Lower lobe of right lung (tissue), 2 donors: ENCODE measurements around the gene GRID1. TPM values are rescaled to one million over a fixed set of nuclear protein-coding genes. Genes with fewer than 3 reads are reported as not detected.

Experiments used
- ATAC-seq, 2 donors: fragments of 200-7000 bp; cut with Tn5 transposase; one replicate each; pipeline ENCODE4 v1.9.1; 2020 to 2022; ENCODE audit warnings: mild to moderate bottlenecking in 2 of 2, moderate library complexity in 2 of 2
- DNase-seq: peaks from one replicate; pipeline ENCODE4 v3.0.0-alpha.2; 2020
- H3K27ac ChIP-seq: fragments of 200-600 bp; one replicate; pipeline ENCODE4 v1.8.0; 2022
- H3K27me3 ChIP-seq: fragments of 200-600 bp; one replicate; pipeline ENCODE4 v1.8.0; 2022; ENCODE audit warnings: low read depth
- H3K36me3 ChIP-seq: fragments of 200-600 bp; one replicate; pipeline ENCODE4 v1.8.0; 2022; ENCODE audit warnings: mild to moderate bottlenecking
- H3K4me1 ChIP-seq: fragments of 200-600 bp; one replicate; pipeline ENCODE4 v1.8.0; 2022
- H3K4me3 ChIP-seq: fragments of 200-600 bp; one replicate; pipeline ENCODE4 v1.8.0; 2022; ENCODE audit warnings: mild to moderate bottlenecking
- H3K9me3 ChIP-seq: fragments of 200-600 bp; one replicate; pipeline ENCODE4 v1.8.0; 2022
- intact Hi-C: fragments of 100-400 bp; cut with DNase I; formaldehyde crosslinking; loops from one replicate; pipeline ENCODE4 v1.11.0; 2022
- total RNA-seq: library from RNA; stranded (reverse); fragmentation: NEBNext Ultra II Directional; extraction: Animal tissue kit (Norgen Biotek cat#: 25700); gene quantifications from one replicate; pipeline ENCODE4 v1.2.1, GENCODE V29; 2021
- TF ChIP-seq, protein P1 (sequence below): fragments of 200-600 bp; IDR thresholded peaks from one replicate; pipeline ENCODE4 v1.8.0; 2022; ENCODE audit warnings: antibody characterized with exemption, mild to moderate bottlenecking
- donor health status: DM: no; HTN: yes; CAD: no; lungs with severe emphysema.

The GRID1 gene
- total RNA-seq, 1 donor from 2014 or later = 2.5 TPM

DNA sequence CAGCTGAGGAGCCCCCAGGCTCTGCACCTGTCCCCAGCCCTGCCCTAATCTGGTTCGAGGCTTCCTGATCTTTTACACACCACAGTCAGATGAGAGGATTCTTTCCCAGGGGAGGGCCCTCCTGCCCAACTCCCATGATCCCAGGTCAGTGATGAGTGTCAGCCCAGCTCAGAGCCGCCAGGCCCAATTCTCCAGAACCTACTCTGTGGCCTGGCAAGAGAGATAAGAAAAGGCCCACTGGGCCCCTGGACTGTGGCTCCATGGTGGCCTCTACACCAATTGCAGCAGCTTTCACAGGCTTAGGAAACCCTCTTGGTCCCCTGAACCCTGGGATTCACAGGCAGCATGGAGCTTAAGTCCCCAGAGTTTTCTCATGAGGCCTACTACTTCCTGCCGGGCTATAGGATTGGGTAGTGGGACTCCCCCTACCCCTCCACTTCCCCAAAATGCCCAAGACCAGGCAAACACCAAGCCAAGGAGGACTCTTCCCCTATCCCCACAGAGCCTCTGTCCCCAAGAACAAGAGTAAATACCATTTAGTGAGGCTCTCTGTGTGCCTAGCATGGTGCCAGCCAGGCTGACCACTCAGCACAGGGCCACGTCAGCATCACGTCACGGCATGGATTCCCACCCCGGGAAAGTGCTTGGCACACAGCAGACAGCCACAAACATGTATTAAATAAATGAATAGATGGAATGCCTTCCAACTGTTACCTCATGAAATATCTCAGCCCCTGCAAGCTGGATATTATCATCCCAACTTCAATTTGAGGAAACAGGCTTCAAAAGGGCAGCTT, 100.0 kb downstream of the GRID1 start:
- intact Hi-C loops = no loop called here
- peaks cover 34% of the 10 kb centered on the region for H3K27me3 ChIP-seq
- H3K36me3 ChIP-seq = no peaks in the 10 kb centered on the region
- no peak overlapping the region for H3K4me3 ChIP-seq
- peaks cover 3% of the 10 kb centered on the region for H3K9me3 ChIP-seq
- TF ChIP-seq, protein P1, sequence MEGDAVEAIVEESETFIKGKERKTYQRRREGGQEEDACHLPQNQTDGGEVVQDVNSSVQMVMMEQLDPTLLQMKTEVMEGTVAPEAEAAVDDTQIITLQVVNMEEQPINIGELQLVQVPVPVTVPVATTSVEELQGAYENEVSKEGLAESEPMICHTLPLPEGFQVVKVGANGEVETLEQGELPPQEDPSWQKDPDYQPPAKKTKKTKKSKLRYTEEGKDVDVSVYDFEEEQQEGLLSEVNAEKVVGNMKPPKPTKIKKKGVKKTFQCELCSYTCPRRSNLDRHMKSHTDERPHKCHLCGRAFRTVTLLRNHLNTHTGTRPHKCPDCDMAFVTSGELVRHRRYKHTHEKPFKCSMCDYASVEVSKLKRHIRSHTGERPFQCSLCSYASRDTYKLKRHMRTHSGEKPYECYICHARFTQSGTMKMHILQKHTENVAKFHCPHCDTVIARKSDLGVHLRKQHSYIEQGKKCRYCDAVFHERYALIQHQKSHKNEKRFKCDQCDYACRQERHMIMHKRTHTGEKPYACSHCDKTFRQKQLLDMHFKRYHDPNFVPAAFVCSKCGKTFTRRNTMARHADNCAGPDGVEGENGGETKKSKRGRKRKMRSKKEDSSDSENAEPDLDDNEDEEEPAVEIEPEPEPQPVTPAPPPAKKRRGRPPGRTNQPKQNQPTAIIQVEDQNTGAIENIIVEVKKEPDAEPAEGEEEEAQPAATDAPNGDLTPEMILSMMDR = no peak
- ATAC-seq (no peak), DNase-seq (no peak)
- peaks cover 9% of the 10 kb centered on the region for H3K4me1 ChIP-seq
- H3K27ac ChIP-seq = no peak overlapping the region

DNA sequence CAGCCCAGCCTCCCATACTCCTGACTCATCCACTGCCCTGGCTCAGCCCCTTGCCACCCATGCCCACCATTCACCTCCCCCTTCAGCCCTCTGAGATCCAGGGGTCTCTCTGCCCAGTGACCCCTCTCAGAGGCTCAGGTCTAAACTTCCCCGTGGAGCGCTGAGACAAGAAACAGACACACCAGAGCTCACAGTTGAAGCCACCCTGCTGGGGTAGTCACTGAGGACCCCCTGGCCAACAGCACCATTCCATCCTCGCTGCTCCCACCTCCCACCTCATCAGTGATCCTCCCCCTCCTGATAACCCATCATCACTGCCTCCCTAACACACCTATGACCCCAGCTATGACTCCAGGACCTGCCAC, 100.7 kb downstream of the GRID1 start:
- Histone ChIP-seq H3K9me3 (no peaks in the 10 kb centered on the region), H3K27me3 (peaks cover 34% of the 10 kb centered on the region), H3K36me3 (no peaks in the 10 kb centered on the region), H3K27ac (no peak overlapping the region), H3K4me3 (no peak overlapping the region), H3K4me1 (peaks cover 9% of the 10 kb centered on the region)
- no peak for ATAC-seq
- no peak for DNase-seq
- intact Hi-C loops = no loop called here
- TF ChIP-seq, protein P1 = no peak

DNA sequence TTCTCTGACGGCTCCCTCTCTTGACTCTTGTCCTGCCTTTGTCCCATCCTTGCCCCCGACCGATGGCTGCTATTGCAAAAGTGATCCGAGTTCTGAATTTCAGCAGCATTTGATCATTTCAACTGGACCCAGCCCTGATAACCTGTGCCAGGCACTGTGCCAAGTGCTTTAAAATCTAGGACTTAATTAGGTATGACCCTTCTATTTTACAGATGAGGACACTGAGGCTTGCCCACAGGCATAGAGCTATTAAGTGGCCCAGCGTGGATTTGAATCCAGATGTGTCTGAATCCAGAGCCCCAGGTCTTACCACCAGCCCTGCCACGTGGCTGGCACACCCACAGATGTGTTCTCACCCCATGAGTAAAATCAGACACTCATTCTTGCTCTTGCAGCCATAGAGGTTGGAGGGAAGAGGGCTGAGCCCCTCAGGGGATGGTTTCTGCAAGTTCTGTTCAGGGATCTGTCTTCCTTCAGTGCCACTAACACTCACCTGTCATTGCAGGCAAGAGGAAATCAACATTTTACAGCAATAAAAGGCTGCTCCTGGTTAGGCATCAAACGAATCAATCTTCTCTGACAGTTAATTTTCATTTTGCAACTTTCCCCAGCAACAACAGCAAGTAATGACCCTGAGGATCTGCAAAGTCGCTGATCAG, 101.2 kb downstream of the GRID1 start:
- Histone ChIP-seq H3K9me3 (no peaks in the 10 kb centered on the region), H3K27ac (no peak overlapping the region), H3K4me3 (no peak overlapping the region), H3K36me3 (no peaks in the 10 kb centered on the region), H3K4me1 (peaks cover 9% of the 10 kb centered on the region), H3K27me3 (peaks cover 34% of the 10 kb centered on the region)
- intact Hi-C loops = no loop called here
- DNase-seq (peak; percentile 13), ATAC-seq (no peak)
- TF ChIP-seq, protein P1 = no peak

DNA sequence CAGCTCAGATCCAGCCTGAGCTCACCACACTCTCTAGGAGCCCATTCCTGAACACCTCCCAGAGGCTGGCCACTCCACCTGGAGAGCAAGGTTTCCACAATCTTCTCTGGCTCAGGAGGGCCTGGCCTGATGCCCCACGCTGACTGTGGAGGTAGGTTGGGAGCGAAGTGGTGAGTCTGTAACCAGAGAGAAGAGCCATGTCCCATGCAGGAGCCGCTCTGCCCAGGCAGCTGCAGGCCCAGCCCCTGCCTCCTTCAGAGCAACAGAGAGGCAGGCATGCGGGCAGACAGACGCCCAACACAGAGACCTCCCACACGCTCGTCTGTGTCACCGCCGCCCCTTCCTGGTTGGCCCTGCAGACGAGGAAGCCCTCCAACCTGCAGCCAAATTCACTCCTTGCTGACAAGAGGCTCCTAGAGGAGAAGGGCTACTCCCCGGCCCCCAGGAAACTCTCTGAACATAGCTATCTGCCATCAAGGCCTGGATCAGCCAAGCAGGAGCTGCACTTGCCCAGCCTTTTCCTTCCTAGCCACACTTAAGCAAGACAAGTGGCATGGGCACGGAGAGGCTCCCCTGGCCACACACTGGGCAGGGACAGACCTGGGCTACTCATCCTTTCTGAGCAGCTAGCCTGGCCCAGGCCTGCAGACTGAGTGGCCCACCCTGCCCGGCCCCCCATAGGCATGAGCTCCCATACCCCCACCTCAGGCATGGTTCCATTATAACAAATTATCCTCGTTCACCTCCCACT, 101.9 kb downstream of the GRID1 start:
- Histone ChIP-seq H3K27ac (no peak overlapping the region), H3K4me3 (no peak overlapping the region), H3K27me3 (peaks cover 34% of the 10 kb centered on the region), H3K36me3 (no peaks in the 10 kb centered on the region), H3K9me3 (no peaks in the 10 kb centered on the region), H3K4me1 (peaks cover 9% of the 10 kb centered on the region)
- intact Hi-C loops = no loop called here
- ATAC-seq (peak in 1 of 2 donors; percentile 12), DNase-seq (peak; percentile 41)
- TF ChIP-seq, protein P1 = no peak

DNA sequence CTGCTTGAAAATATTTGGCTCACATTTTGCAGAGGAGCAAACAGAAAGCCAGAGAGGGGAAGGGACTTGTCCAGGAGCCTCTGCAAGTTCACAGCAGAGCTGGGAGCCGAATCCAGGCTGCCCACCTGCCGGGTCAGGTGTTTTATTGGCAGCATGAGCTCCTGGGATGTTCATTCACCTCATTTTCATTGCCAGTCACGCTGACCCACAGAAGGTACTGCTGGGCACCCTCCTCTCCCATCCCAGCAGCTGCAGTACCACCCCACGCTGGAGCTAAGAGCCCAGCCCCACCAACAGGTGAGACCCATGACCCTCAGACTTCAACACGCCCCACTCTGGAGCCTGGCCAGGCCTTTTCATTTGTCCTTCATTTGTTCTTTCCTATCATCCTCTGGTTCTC, 102.7 kb downstream of the GRID1 start:
- intact Hi-C loops = no loop called here
- no peak for ATAC-seq
- TF ChIP-seq, protein P1 = no peak
- Histone ChIP-seq H3K9me3 (no peaks in the 10 kb centered on the region), H3K4me1 (peaks cover 9% of the 10 kb centered on the region), H3K4me3 (no peak overlapping the region), H3K27ac (no peak overlapping the region), H3K36me3 (no peaks in the 10 kb centered on the region), H3K27me3 (peaks cover 34% of the 10 kb centered on the region)
- DNase-seq = no peak
